Measurements from ENCODE around the gene ZNF106. TPM values are rescaled to one million over a fixed set of nuclear protein-coding genes. Genes with fewer than 3 reads are reported as not detected.

Gene ZNF106
- total RNA-seq, 2 experiments from 2014 or later: 50.9 to 51.8 TPM

DNA sequence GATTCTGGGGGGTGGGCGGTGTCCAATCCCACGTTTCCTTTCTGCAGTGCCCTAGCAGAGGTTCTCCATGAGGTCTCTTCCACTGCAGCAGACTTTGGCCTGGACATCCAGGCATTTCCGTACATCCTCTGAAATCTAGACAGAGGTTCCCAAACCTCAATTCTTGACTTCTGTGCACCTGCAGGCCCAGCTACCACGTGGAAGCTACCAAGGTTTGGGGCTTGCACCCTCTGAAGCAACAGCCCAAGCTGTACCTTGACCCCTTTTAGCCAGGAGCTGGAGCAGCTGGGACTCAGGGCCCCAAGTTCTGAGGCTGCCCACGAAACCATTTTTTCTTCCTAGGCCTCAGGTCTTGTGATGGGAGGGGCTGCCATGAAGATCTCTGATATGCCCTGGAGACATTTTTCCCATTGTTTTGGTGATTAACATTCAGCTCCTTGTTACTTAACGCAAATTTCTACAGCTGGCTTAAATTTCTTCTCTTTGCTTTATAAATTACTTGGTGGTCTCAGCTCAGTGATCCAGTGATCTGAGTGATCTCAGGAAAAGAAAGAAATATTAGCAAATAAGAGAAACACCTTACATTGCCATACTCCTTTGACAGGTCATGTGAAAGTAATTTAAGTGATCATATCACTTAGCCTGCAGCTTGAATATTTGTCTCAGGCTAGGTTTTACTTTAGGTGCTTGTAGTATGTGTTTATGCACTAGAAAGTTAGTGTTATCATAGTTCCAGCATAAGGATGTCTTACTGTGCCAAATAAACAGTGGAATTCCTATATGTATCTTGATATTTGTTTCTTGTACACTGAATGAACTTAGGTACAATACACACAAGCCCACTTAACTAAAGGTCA is 7.5 kb upstream of the ZNF106 start:
- no peak overlapping the region for H3K27ac Mint-ChIP-seq
- DNase-seq (no peak), ATAC-seq (ENCODE audit: low read depth) (no peak)
- H3K9me3 Mint-ChIP-seq: no peaks in the 10 kb centered on the region
- no peaks in the 10 kb centered on the region for H3K36me3 Mint-ChIP-seq
- no peaks in the 10 kb centered on the region for H3K27me3 Mint-ChIP-seq
- POLR2A ChIA-PET: interaction anchor here (0.5 kb wide), 1 partner anchor 12 kb away, joined by 4 read pairs; no protein-coding TSS in a partner anchor
- peaks cover 31% of the 10 kb centered on the region for H3K4me1 Mint-ChIP-seq
- H3K4me3 Mint-ChIP-seq: no peak overlapping the region

DNA sequence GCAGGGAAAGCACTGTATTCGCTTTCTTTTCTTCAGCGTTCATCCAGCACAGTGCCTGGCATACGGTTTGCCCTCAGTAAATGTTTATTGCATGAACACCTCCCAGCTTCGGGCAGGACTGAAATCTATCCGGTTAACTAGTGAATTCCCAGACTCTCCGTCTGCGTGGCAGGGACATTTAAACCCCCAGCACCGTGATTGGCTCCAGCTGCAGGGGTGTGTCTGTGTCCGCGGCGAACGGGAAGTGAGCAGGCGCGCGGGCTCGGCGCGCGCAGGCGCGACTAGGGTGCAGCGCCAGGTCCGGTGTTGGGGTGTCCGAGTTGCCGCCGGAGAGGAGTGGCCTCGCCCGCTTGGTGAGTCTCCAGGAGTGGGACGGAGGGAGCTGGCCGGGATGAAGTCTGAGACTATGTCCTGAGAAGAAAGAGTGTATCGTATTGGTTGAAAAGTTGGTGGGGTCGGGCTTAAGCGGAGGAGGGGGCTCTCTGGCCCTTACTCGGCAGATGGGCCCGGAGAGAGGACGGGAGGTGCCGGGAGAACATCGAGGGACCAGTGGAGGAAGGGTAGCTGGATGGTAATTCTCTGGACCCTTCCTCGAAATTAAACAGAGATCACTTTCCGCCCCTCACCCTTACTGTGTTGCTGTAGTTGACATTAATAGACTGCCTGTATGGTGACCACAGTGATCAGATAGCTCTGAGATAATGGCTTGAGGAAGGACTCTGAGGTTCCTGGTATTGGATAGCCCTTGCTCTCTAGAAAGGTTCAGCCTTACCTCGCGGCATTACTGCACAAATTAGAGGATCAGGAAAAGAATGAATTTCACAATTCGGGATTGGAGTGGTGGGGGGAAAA is 4.6 kb upstream of the ZNF106 start, which contains the start of gene SNAP23:
TSS of gene SNAP23 (plus strand) at position 274 of the 852 bp plus-strand sequence. CDS start 16,213 bp downstream, outside the sequence.
- Mint-ChIP-seq H3K27ac (peak within 1 kb of the TSS; percentile 93), H3K4me3 (peak within 1 kb of the TSS; percentile 96), H3K9me3 (no peaks in the 10 kb centered on the region), H3K4me1 (peaks cover 35% of the 10 kb centered on the region), H3K27me3 (no peaks in the 10 kb centered on the region), H3K36me3 (peaks cover 2% of the 10 kb centered on the region)
- DNase-seq (peak; percentile 84), ATAC-seq (ENCODE audit: low read depth) (peak; percentile 94)
- POLR2A ChIA-PET: interaction anchor here (1.1 to 1.7 kb wide), 4 partner anchors 10 to 287 kb away, joined by 3 to 4 read pairs (median 3); partner anchors contain the start of genes STARD9 and VPS39

DNA sequence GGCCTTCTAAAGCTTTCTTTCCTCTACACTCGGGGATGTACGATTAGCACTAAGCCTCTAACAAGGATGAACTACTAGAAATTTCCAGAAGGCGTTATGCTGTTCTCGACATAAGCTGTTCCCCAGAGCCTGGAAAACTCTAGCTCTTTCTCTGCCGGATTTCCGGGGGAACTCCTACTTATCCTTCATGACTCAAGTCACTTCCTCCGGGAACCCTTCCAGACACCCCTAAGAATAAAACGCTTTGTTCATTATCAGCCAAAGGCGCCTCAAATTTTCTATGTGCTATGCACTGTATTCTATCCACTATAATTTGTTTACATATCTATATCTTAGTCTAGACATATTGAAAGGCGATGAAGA is 4.0 kb upstream of the ZNF106 start:
- H3K36me3 Mint-ChIP-seq: peaks cover 2% of the 10 kb centered on the region
- ATAC-seq (ENCODE audit: low read depth): no peak
- POLR2A ChIA-PET: interaction anchor here (1.1 to 1.7 kb wide), 3 partner anchors 9 to 287 kb away, joined by 3 to 4 read pairs (median 3); partner anchors contain the start of gene VPS39

DNA sequence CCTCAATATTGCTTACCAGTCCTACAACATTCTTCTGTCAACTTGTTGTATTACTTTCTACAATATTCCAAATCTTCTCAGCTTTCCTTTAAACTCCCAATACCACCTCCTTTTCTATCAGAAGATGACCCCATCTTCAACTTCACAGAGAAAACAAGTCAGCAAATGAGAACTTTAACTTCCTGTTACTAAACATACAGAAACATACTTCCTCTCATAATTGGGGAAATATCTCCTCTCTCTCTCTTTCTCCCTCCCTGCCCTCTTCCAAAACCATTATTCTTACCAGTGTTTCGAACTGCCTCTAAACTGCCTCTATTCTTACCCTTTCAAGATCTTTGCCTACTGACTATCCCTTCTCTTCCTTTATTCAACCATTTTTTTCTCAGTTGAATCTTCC is 2.7 kb upstream of the ZNF106 start:
- peaks cover 2% of the 10 kb centered on the region for H3K36me3 Mint-ChIP-seq
- peak overlapping the region; percentile 69 for H3K27ac Mint-ChIP-seq
- POLR2A ChIA-PET: interaction anchor here (1.0 kb wide), 1 partner anchor 54 kb away, joined by 3 read pairs; no protein-coding TSS in a partner anchor
- H3K27me3 Mint-ChIP-seq: no peaks in the 10 kb centered on the region
- no peak for DNase-seq
- no peak for ATAC-seq (ENCODE audit: low read depth)
- H3K4me3 Mint-ChIP-seq: peak overlapping the region; percentile 26
- peaks cover 32% of the 10 kb centered on the region for H3K4me1 Mint-ChIP-seq
- no peaks in the 10 kb centered on the region for H3K9me3 Mint-ChIP-seq

More for the DNA sequence above, 4.0 kb upstream of the ZNF106 start:
- peak overlapping the region; percentile 93 for H3K27ac Mint-ChIP-seq
- no peaks in the 10 kb centered on the region for H3K9me3 Mint-ChIP-seq
- peaks cover 34% of the 10 kb centered on the region for H3K4me1 Mint-ChIP-seq
- H3K27me3 Mint-ChIP-seq: no peaks in the 10 kb centered on the region
- no peak for DNase-seq
- H3K4me3 Mint-ChIP-seq: peak overlapping the region; percentile 96

DNA sequence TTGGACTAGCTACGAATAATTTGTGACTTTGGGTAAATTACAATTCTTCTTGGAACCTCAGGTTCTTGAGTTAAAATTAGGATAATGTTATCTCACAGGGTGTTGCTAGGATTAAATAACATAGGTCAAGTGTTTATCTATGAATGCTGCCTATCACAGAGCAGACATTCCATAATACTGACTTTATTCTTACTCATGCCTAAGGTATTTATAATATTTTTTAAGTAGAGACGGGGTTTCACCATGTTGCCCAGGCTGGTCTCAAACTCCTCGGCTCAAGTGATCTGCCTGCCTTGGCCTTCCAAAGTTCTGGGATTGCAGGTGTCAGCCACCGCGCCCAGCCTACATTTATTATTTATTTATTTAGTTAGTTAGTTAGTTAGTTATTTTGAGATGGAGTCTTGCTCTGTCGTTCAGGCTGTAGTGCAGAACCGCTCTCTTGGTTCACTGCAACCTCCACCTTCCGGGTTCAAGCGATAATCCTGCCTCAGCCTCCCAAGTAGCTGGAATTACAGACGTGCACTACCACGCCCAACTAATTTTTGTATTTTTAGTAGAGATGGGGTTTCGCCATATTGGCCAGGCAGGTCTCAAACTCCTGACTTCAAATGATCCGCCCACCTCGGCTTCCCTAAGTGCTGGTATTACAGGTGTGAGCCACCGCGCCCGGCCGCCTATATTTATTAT is 741 bp upstream of the ZNF106 start:
- peaks cover 2% of the 10 kb centered on the region for H3K36me3 Mint-ChIP-seq
- H3K27ac Mint-ChIP-seq: peak overlapping the region; percentile 93
- H3K9me3 Mint-ChIP-seq: no peaks in the 10 kb centered on the region
- no peak for DNase-seq
- peaks cover 37% of the 10 kb centered on the region for H3K4me1 Mint-ChIP-seq
- H3K4me3 Mint-ChIP-seq: peak overlapping the region; percentile 98
- no peaks in the 10 kb centered on the region for H3K27me3 Mint-ChIP-seq
- POLR2A ChIA-PET: interaction anchor here (0.6 to 1.5 kb wide), 9 partner anchors 9 to 951 kb away, joined by 3 to 16 read pairs (median 5); partner anchors contain the start of genes GANC, HAUS2, LRRC57 and STARD9
- ATAC-seq (ENCODE audit: low read depth): no peak

DNA sequence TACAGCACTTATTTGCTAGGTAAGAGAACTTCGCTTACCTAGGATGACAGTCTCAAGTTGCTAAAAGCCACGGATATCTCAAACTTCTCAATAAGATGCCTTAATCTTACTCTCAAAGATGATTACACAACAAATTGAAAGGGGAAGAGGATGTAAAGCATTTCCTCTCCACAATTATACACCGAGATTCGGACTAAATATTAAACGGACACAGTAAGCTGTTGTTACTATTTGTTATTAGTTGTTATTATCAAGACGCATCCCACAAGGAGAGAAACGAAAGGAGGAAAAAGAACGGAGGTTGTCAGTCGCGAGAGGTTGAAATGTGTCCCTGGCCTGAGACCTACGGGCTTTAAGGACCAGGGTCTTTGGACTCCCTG is 660 bp downstream of the ZNF106 start:
- peaks cover 28% of the 10 kb centered on the region for H3K4me1 Mint-ChIP-seq
- H3K4me3 Mint-ChIP-seq: peak overlapping the region; percentile 98
- DNase-seq (no peak), ATAC-seq (ENCODE audit: low read depth) (no peak)
- peak overlapping the region; percentile 93 for H3K27ac Mint-ChIP-seq
- H3K36me3 Mint-ChIP-seq: peaks cover 2% of the 10 kb centered on the region
- POLR2A ChIA-PET: interaction anchor here (0.7 to 1.5 kb wide), 8 partner anchors 10 to 282 kb away, joined by 3 to 16 read pairs (median 4); partner anchors contain the start of genes GANC, HAUS2, LRRC57 and TMEM87A
- H3K9me3 Mint-ChIP-seq: no peaks in the 10 kb centered on the region
- no peaks in the 10 kb centered on the region for H3K27me3 Mint-ChIP-seq

DNA sequence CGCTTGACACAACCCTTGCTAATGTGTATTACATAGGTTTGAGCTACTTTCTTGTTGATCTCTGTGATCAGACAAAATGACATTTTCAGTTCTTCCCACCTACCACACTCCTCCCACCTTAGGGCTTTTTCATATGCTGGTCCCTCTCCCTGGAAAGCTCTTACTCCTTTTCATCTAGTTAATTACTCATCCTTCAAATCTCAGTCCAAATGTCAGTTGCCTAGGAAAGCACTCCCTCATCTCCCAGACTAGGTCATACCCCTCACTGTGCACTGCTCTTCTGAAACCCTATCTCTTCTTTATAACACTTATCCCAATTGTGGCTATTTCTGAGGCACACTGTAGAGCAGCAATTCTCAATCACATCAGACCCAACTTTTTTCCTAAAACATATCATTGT is 7.3 kb downstream of the ZNF106 start:
- H3K4me3 Mint-ChIP-seq: no peak overlapping the region
- H3K27ac Mint-ChIP-seq: no peak overlapping the region
- H3K9me3 Mint-ChIP-seq: no peaks in the 10 kb centered on the region
- ATAC-seq (ENCODE audit: low read depth) (no peak), DNase-seq (no peak)
- peaks cover 13% of the 10 kb centered on the region for H3K36me3 Mint-ChIP-seq
- POLR2A ChIA-PET: interaction anchor here (1.5 kb wide), 1 partner anchor 11 kb away, joined by 3 read pairs; no protein-coding TSS in a partner anchor
- H3K4me1 Mint-ChIP-seq: peaks cover 14% of the 10 kb centered on the region
- H3K27me3 Mint-ChIP-seq: no peaks in the 10 kb centered on the region

DNA sequence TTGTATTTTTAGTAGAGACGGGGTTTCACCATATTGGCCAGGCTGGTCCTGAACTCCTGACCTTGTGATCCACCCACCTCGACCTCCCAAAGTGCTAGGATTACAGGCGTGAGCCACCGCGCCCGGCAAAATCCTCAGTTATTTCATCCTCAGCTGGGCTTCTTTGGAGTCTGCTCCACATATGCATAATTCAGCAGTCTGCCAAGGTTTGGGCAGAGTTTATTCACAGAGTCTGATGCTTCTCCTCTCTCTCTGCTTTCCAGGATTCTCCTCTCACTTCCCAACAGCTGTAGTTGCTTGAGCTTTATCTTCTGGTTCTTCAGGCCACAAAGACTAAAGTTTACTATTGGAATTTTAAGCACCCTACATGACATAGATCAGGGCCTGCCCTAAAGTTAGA is 8.2 kb downstream of the ZNF106 start:
- DNase-seq: no peak
- ATAC-seq (ENCODE audit: low read depth): no peak
- POLR2A ChIA-PET: no interaction called here
- no peak overlapping the region for H3K4me3 Mint-ChIP-seq
- H3K27ac Mint-ChIP-seq: no peak overlapping the region
- peaks cover 14% of the 10 kb centered on the region for H3K36me3 Mint-ChIP-seq
- H3K9me3 Mint-ChIP-seq: no peaks in the 10 kb centered on the region
- H3K4me1 Mint-ChIP-seq: peaks cover 9% of the 10 kb centered on the region
- H3K27me3 Mint-ChIP-seq: no peaks in the 10 kb centered on the region

DNA sequence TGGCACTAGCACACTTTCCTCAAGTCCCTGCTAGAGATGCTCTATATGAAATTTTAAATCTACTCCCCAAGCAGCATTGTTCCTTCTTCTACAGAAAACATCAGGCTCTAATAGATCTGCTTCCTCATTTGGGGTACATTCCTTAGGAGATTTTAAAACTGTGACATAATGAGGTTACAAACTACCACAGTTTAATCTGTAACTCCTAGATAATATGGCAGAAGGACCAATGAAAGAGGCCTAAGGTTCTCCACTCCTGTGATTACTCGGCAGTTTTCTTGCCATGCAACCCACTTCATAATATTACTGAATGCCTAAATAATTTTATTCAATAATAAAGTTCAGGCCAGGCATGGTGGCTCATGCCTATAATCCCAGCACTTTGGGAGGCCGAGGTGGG is 16.1 kb downstream of the ZNF106 start:
- H3K4me3 Mint-ChIP-seq: no peak overlapping the region
- peaks cover 8% of the 10 kb centered on the region for H3K4me1 Mint-ChIP-seq
- DNase-seq: no peak
- peaks cover 9% of the 10 kb centered on the region for H3K36me3 Mint-ChIP-seq
- H3K27ac Mint-ChIP-seq: no peak overlapping the region
- no peak for ATAC-seq (ENCODE audit: low read depth)
- H3K27me3 Mint-ChIP-seq: no peaks in the 10 kb centered on the region
- POLR2A ChIA-PET: no interaction called here
- no peaks in the 10 kb centered on the region for H3K9me3 Mint-ChIP-seq

DNA sequence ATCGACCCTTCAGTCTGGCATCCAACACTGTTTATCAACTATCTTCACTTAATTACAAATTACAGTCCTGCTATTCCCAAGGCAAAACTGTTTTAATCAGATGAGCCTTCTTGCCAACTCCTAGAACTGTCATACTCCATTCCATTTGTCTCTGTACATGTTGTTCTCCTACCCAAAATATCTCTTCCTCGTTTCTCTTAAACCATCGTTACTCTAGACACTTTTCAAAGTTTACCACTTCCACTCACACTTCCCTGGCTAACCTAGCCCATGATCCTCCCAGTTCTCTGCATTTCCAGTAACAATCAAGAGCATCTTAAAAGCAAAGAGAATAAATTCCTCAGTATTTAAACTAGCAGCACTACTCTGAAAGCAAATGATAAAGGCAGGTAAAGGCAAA is 19.9 kb downstream of the ZNF106 start:
- peaks cover 6% of the 10 kb centered on the region for H3K4me1 Mint-ChIP-seq
- peaks cover 8% of the 10 kb centered on the region for H3K36me3 Mint-ChIP-seq
- H3K9me3 Mint-ChIP-seq: no peaks in the 10 kb centered on the region
- no peak for ATAC-seq (ENCODE audit: low read depth)
- no peak overlapping the region for H3K4me3 Mint-ChIP-seq
- no peak for DNase-seq
- H3K27ac Mint-ChIP-seq: no peak overlapping the region
- POLR2A ChIA-PET: no interaction called here
- no peaks in the 10 kb centered on the region for H3K27me3 Mint-ChIP-seq

DNA sequence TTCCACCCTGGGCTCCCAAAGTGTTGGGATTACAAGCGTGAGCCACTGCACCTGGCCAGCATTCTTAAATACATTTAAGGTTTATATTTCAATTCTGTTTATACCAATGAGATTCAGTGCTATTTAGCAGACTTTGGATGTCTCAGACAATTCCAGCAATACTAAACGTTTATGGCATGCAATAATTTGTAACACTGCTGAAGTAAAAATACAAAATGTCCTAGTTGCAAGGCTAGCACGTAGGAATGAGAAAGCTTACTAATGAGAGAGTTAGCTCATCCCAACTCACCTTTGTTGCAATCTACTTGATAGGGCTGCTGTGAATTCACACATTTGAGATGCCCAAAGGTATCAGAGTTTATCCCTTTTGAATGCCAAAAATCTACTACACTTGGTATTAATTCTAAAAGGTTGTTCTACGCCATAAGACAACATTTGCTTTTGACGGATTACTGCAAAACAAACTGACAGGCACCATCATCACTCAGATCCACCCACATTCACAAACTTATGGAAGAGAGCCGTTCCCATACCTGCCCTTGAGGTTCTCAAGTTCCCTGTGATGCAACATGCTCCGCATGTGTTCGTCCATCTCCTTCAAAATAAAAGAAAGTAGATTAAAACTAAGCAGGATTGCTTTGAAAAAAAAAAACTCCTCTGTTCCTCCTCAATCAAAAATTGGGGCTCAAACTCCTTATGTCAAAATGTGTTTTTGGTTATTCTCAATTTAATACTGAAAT is 25.3 kb downstream of the ZNF106 start:
- Mint-ChIP-seq H3K4me1 (peaks cover 2% of the 10 kb centered on the region), H3K36me3 (peaks cover 1% of the 10 kb centered on the region), H3K27ac (no peak overlapping the region), H3K9me3 (no peaks in the 10 kb centered on the region), H3K4me3 (no peak overlapping the region), H3K27me3 (no peaks in the 10 kb centered on the region)
- POLR2A ChIA-PET: no interaction called here
- ATAC-seq (ENCODE audit: low read depth) (no peak), DNase-seq (no peak)

DNA sequence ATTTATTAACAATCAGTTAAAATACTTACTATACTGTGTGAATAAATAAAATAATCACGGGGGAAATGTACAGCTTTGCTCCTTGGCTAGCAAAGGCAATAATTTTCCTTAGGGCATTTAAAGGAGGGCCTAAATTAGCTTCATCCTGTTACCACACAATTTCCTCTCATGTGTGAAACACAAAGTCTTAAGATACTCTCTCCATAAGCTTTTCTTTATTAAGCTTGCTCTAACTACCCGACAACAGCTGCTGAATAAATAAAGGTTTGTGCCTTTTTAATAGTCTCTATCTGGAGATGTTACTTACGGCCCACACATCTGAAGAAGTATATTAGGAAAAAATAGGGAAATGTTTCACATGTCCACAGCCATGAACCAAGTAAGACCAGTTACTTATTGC is 29.7 kb downstream of the ZNF106 start:
- H3K27me3 Mint-ChIP-seq: no peaks in the 10 kb centered on the region
- H3K36me3 Mint-ChIP-seq: peaks cover 5% of the 10 kb centered on the region
- POLR2A ChIA-PET: no interaction called here
- ATAC-seq (ENCODE audit: low read depth) (no peak), DNase-seq (no peak)
- no peaks in the 10 kb centered on the region for H3K9me3 Mint-ChIP-seq
- H3K4me1 Mint-ChIP-seq: peaks cover 3% of the 10 kb centered on the region
- no peak overlapping the region for H3K4me3 Mint-ChIP-seq
- H3K27ac Mint-ChIP-seq: no peak overlapping the region
